Measurements from ENCODE around the gene CADM2.

Gene CADM2

GRCh38 chr3:85330071-85330470, 371.3 kb downstream of the CADM2 start:
- Mint-ChIP-seq H3K36me3 (no peaks in the 10 kb centered on the region), H3K27ac (no peak overlapping the region), H3K4me1 (ENCODE audit: low read depth) (no peaks in the 10 kb centered on the region), H3K27me3 (no peaks in the 10 kb centered on the region), H3K9me3 (ENCODE audit: low read depth) (no peaks in the 10 kb centered on the region), H3K4me3 (no peak overlapping the region)

GRCh38 chr3:85337895-85338294, 379.1 kb downstream of the CADM2 start:
- Mint-ChIP-seq H3K4me3 (no peak overlapping the region), H3K36me3 (no peaks in the 10 kb centered on the region), H3K27me3 (no peaks in the 10 kb centered on the region), H3K4me1 (ENCODE audit: low read depth) (no peaks in the 10 kb centered on the region), H3K9me3 (ENCODE audit: low read depth) (no peaks in the 10 kb centered on the region), H3K27ac (no peak overlapping the region)

GRCh38 chr3:85342915-85343314, 384.1 kb downstream of the CADM2 start:
- Mint-ChIP-seq H3K27ac (no peak overlapping the region), H3K4me1 (ENCODE audit: low read depth) (no peaks in the 10 kb centered on the region), H3K36me3 (no peaks in the 10 kb centered on the region), H3K27me3 (no peaks in the 10 kb centered on the region), H3K4me3 (no peak overlapping the region), H3K9me3 (ENCODE audit: low read depth) (no peaks in the 10 kb centered on the region)

GRCh38 chr3:85355572-85355971, 396.8 kb downstream of the CADM2 start:
- H3K36me3 Mint-ChIP-seq: no peaks in the 10 kb centered on the region
- no peaks in the 10 kb centered on the region for H3K4me1 Mint-ChIP-seq (ENCODE audit: low read depth)
- H3K4me3 Mint-ChIP-seq: no peak overlapping the region
- H3K27ac Mint-ChIP-seq: no peak overlapping the region
- peaks cover 26% of the 10 kb centered on the region for H3K9me3 Mint-ChIP-seq (ENCODE audit: low read depth)
- H3K27me3 Mint-ChIP-seq: no peaks in the 10 kb centered on the region

GRCh38 chr3:85360742-85361387, 402.1 kb downstream of the CADM2 start:
- Mint-ChIP-seq H3K36me3 (no peaks in the 10 kb centered on the region), H3K9me3 (ENCODE audit: low read depth) (peaks cover 17% of the 10 kb centered on the region), H3K4me3 (no peak overlapping the region), H3K4me1 (ENCODE audit: low read depth) (no peaks in the 10 kb centered on the region), H3K27ac (no peak overlapping the region), H3K27me3 (no peaks in the 10 kb centered on the region)

GRCh38 chr3:85364296-85364909, 405.6 kb downstream of the CADM2 start:
- Mint-ChIP-seq H3K27ac (no peak overlapping the region), H3K9me3 (ENCODE audit: low read depth) (peaks cover 11% of the 10 kb centered on the region), H3K27me3 (no peaks in the 10 kb centered on the region), H3K36me3 (no peaks in the 10 kb centered on the region), H3K4me3 (no peak overlapping the region), H3K4me1 (ENCODE audit: low read depth) (no peaks in the 10 kb centered on the region)

- H3K4me3 Mint-ChIP-seq: no peak overlapping the region
- H3K9me3 Mint-ChIP-seq (ENCODE audit: low read depth): peaks cover 7% of the 10 kb centered on the region
- H3K27me3 Mint-ChIP-seq: no peaks in the 10 kb centered on the region
- no peak overlapping the region for H3K27ac Mint-ChIP-seq
- H3K4me1 Mint-ChIP-seq (ENCODE audit: low read depth): no peaks in the 10 kb centered on the region
- H3K36me3 Mint-ChIP-seq: no peaks in the 10 kb centered on the region
These were observed 411.6 kb downstream of the CADM2 start for GRCh38 chr3:85370341-85370740.

GRCh38 chr3:85376131-85376530, 417.3 kb downstream of the CADM2 start:
- Mint-ChIP-seq H3K9me3 (ENCODE audit: low read depth) (peaks cover 4% of the 10 kb centered on the region), H3K27me3 (no peaks in the 10 kb centered on the region), H3K36me3 (no peaks in the 10 kb centered on the region)

GRCh38 chr3:85377115-85377514, 418.3 kb downstream of the CADM2 start:
- no peaks in the 10 kb centered on the region for H3K27me3 Mint-ChIP-seq
- H3K4me1 Mint-ChIP-seq (ENCODE audit: low read depth): no peaks in the 10 kb centered on the region
- H3K27ac Mint-ChIP-seq: no peak overlapping the region
- H3K9me3 Mint-ChIP-seq (ENCODE audit: low read depth): peaks cover 4% of the 10 kb centered on the region
- no peak overlapping the region for H3K4me3 Mint-ChIP-seq
- H3K36me3 Mint-ChIP-seq: no peaks in the 10 kb centered on the region

More at GRCh38 chr3:85376131-85376530, 417.3 kb downstream of the CADM2 start:
- no peak overlapping the region for H3K4me3 Mint-ChIP-seq
- no peak overlapping the region for H3K27ac Mint-ChIP-seq
- H3K4me1 Mint-ChIP-seq (ENCODE audit: low read depth): no peaks in the 10 kb centered on the region

- H3K36me3 Mint-ChIP-seq: no peaks in the 10 kb centered on the region
- H3K27me3 Mint-ChIP-seq: no peaks in the 10 kb centered on the region
- H3K27ac Mint-ChIP-seq: no peak overlapping the region
- no peak overlapping the region for H3K4me3 Mint-ChIP-seq
- H3K9me3 Mint-ChIP-seq (ENCODE audit: low read depth): no peaks in the 10 kb centered on the region
- no peaks in the 10 kb centered on the region for H3K4me1 Mint-ChIP-seq (ENCODE audit: low read depth)
These were observed 425.6 kb downstream of the CADM2 start for GRCh38 chr3:85384372-85384771.

- no peaks in the 10 kb centered on the region for H3K36me3 Mint-ChIP-seq
- no peak overlapping the region for H3K27ac Mint-ChIP-seq
- H3K4me3 Mint-ChIP-seq: no peak overlapping the region
- H3K9me3 Mint-ChIP-seq (ENCODE audit: low read depth): peaks cover 9% of the 10 kb centered on the region
- no peaks in the 10 kb centered on the region for H3K4me1 Mint-ChIP-seq (ENCODE audit: low read depth)
- H3K27me3 Mint-ChIP-seq: no peaks in the 10 kb centered on the region
These were observed 429.2 kb downstream of the CADM2 start for GRCh38 chr3:85387913-85388505.

- Mint-ChIP-seq H3K4me3 (no peak overlapping the region), H3K4me1 (ENCODE audit: low read depth) (no peaks in the 10 kb centered on the region), H3K27me3 (no peaks in the 10 kb centered on the region)
These were observed 435.6 kb downstream of the CADM2 start for GRCh38 chr3:85394424-85394823.

GRCh38 chr3:85397434-85397833, 438.6 kb downstream of the CADM2 start:
- H3K36me3 Mint-ChIP-seq: no peaks in the 10 kb centered on the region
- no peaks in the 10 kb centered on the region for H3K27me3 Mint-ChIP-seq
- H3K9me3 Mint-ChIP-seq (ENCODE audit: low read depth): peaks cover 11% of the 10 kb centered on the region

More at GRCh38 chr3:85394424-85394823, 435.6 kb downstream of the CADM2 start:
- no peaks in the 10 kb centered on the region for H3K36me3 Mint-ChIP-seq
- no peak overlapping the region for H3K27ac Mint-ChIP-seq
- peaks cover 20% of the 10 kb centered on the region for H3K9me3 Mint-ChIP-seq (ENCODE audit: low read depth)

GRCh38 chr3:85426121-85426520, 467.3 kb downstream of the CADM2 start:
- Mint-ChIP-seq H3K4me3 (no peak overlapping the region), H3K36me3 (no peaks in the 10 kb centered on the region), H3K27ac (no peak overlapping the region)

More at GRCh38 chr3:85397434-85397833, 438.6 kb downstream of the CADM2 start:
- Mint-ChIP-seq H3K4me1 (ENCODE audit: low read depth) (no peaks in the 10 kb centered on the region), H3K27ac (no peak overlapping the region), H3K4me3 (no peak overlapping the region)

GRCh38 chr3:85427467-85427866, 468.7 kb downstream of the CADM2 start:
- no peak overlapping the region for H3K27ac Mint-ChIP-seq
- H3K9me3 Mint-ChIP-seq (ENCODE audit: low read depth): peaks cover 4% of the 10 kb centered on the region
- H3K27me3 Mint-ChIP-seq: no peaks in the 10 kb centered on the region
- no peak overlapping the region for H3K4me3 Mint-ChIP-seq
- H3K36me3 Mint-ChIP-seq: no peaks in the 10 kb centered on the region
- H3K4me1 Mint-ChIP-seq (ENCODE audit: low read depth): no peaks in the 10 kb centered on the region

More at GRCh38 chr3:85426121-85426520, 467.3 kb downstream of the CADM2 start:
- Mint-ChIP-seq H3K27me3 (no peaks in the 10 kb centered on the region), H3K4me1 (ENCODE audit: low read depth) (no peaks in the 10 kb centered on the region), H3K9me3 (ENCODE audit: low read depth) (peaks cover under 1% of the 10 kb centered on the region)
